NCI-H1436 (cell line): Measurements from ENCODE around the gene SLC16A1.
"Not testable (repeated sequence)": the region's sequence is repeated elsewhere in the genome, so short reads cannot be mapped to it uniquely, and the experiment has no call there.

Source experiments
- DNase-seq: peaks from one replicate; lab custom pipeline; 2025; lab: John Stamatoyannopoulos, UW

SLC16A1 gene

GRCh38 chr1:112925015-112925414 lies 31.0 kb downstream of the SLC16A1 start:
- no peak for DNase-seq

- no peak for DNase-seq
These were observed 32.0 kb downstream of the SLC16A1 start for GRCh38 chr1:112923959-112924349.

GRCh38 chr1:112923234-112923958 lies 32.6 kb downstream of the SLC16A1 start:
- DNase-seq, result no peak

GRCh38 chr1:112911506-112912220 lies 44.3 kb downstream of the SLC16A1 start:
- no peak for DNase-seq

- DNase-seq, result no peak
These were observed 46.1 kb downstream of the SLC16A1 start for GRCh38 chr1:112909847-112910246.

GRCh38 chr1:112906150-112906698 lies 49.8 kb downstream of the SLC16A1 start:
- no peak for DNase-seq

- no peak for DNase-seq
These were observed 50.4 kb downstream of the SLC16A1 start for GRCh38 chr1:112905395-112906149.

- DNase-seq, result no peak
These were observed 51.1 kb downstream of the SLC16A1 start for GRCh38 chr1:112904831-112905261.

- no peak for DNase-seq
These were observed 51.7 kb downstream of the SLC16A1 start for GRCh38 chr1:112904071-112904830.

- no peak for DNase-seq
These were observed 53.8 kb downstream of the SLC16A1 start for GRCh38 chr1:112902221-112902620.

- DNase-seq, result no peak
These were observed 54.6 kb downstream of the SLC16A1 start for GRCh38 chr1:112901387-112901786.

- DNase-seq, result no peak
These were observed 59.2 kb downstream of the SLC16A1 start for GRCh38 chr1:112896783-112897182.

GRCh38 chr1:112894561-112895011 lies 61.4 kb downstream of the SLC16A1 start:
- DNase-seq, result no peak

- no peak for DNase-seq
These were observed 62.0 kb downstream of the SLC16A1 start for GRCh38 chr1:112894010-112894292.

GRCh38 chr1:112893288-112894009 lies 62.5 kb downstream of the SLC16A1 start:
- DNase-seq, result no peak

GRCh38 chr1:112889906-112890305 lies 66.1 kb downstream of the SLC16A1 start:
- DNase-seq, result not testable (repeated sequence)

- no peak for DNase-seq
These were observed 66.8 kb downstream of the SLC16A1 start for GRCh38 chr1:112889052-112889768.

GRCh38 chr1:112888630-112889029 lies 67.4 kb downstream of the SLC16A1 start:
- DNase-seq, result no peak

GRCh38 chr1:112887599-112888283 lies 68.3 kb downstream of the SLC16A1 start:
- no peak for DNase-seq

GRCh38 chr1:112884996-112885395 lies 71.0 kb downstream of the SLC16A1 start:
- not testable (repeated sequence) for DNase-seq
